ENCODE results near the gene PHACTR2.
"Not testable (repeated sequence)": the region's sequence is repeated elsewhere in the genome, so short reads cannot be mapped to it uniquely, and the experiment has no call there.

The PHACTR2 gene

GRCh38 chr6:143677891-143678791 lies at the start of gene PHACTR2:
TSS of gene PHACTR2 (plus strand) at chr6:143677965. CDS start at chr6:143678164, 199 bp downstream.
- peak; percentile 33 for DNase-seq (ENCODE audit: low read depth)

- no peak for DNase-seq (ENCODE audit: low read depth)
Measured at GRCh38 chr6:143629104-143630080, 48.4 kb upstream of the PHACTR2 start.

GRCh38 chr6:143631196-143631595 lies 46.6 kb upstream of the PHACTR2 start:
- DNase-seq (ENCODE audit: low read depth), result not testable (repeated sequence)

GRCh38 chr6:143632894-143633293 lies 44.9 kb upstream of the PHACTR2 start:
- DNase-seq (ENCODE audit: low read depth), result no peak

GRCh38 chr6:143634486-143634885 lies 43.3 kb upstream of the PHACTR2 start:
- DNase-seq (ENCODE audit: low read depth), result no peak

GRCh38 chr6:143637691-143638090 lies 40.1 kb upstream of the PHACTR2 start:
- no peak for DNase-seq (ENCODE audit: low read depth)

- no peak for DNase-seq (ENCODE audit: low read depth)
Measured at GRCh38 chr6:143642403-143642802, 35.4 kb upstream of the PHACTR2 start.

GRCh38 chr6:143647191-143647590 lies 30.6 kb upstream of the PHACTR2 start:
- no peak for DNase-seq (ENCODE audit: low read depth)

GRCh38 chr6:143647732-143648131 lies 30.0 kb upstream of the PHACTR2 start:
- DNase-seq (ENCODE audit: low read depth), result no peak

- DNase-seq (ENCODE audit: low read depth), result not testable (repeated sequence)
Measured at GRCh38 chr6:143649319-143649718, 28.4 kb upstream of the PHACTR2 start.

- not testable (repeated sequence) for DNase-seq (ENCODE audit: low read depth)
Measured at GRCh38 chr6:143651328-143651727, 26.4 kb upstream of the PHACTR2 start.

- DNase-seq (ENCODE audit: low read depth), result no peak
Measured at GRCh38 chr6:143652841-143653331, 24.9 kb upstream of the PHACTR2 start.

GRCh38 chr6:143655541-143655940 lies 22.2 kb upstream of the PHACTR2 start:
- no peak for DNase-seq (ENCODE audit: low read depth)

GRCh38 chr6:143656026-143656425 lies 21.7 kb upstream of the PHACTR2 start:
- no peak for DNase-seq (ENCODE audit: low read depth)

GRCh38 chr6:143657809-143658208 lies 20.0 kb upstream of the PHACTR2 start:
- DNase-seq (ENCODE audit: low read depth), result no peak

GRCh38 chr6:143660170-143660569 lies 17.6 kb upstream of the PHACTR2 start:
- DNase-seq (ENCODE audit: low read depth), result not testable (repeated sequence)

GRCh38 chr6:143664171-143664570 lies 13.6 kb upstream of the PHACTR2 start:
- no peak for DNase-seq (ENCODE audit: low read depth)

GRCh38 chr6:143666007-143666406 lies 11.8 kb upstream of the PHACTR2 start:
- not testable (repeated sequence) for DNase-seq (ENCODE audit: low read depth)

GRCh38 chr6:143669483-143669882 lies 8.3 kb upstream of the PHACTR2 start:
- not testable (repeated sequence) for DNase-seq (ENCODE audit: low read depth)

- no peak for DNase-seq (ENCODE audit: low read depth)
Measured at GRCh38 chr6:143673669-143674068, 4.1 kb upstream of the PHACTR2 start.

GRCh38 chr6:143674483-143675381 lies 3.0 kb upstream of the PHACTR2 start:
- no peak for DNase-seq (ENCODE audit: low read depth)

Data from activated gamma-delta T cell treated with anti-CD3 and anti-CD28 coated beads, Interleukin-2, amount 50 U/mL, for 16 hours (primary cell).